ENCODE measurements around the gene ETNK2. TPM values are rescaled to one million over a fixed set of nuclear protein-coding genes. Genes with fewer than 3 reads are reported as not detected.

Gene ETNK2
- total RNA-seq, 8 experiments from 2014 or later, result 5.0 to 43.5 (median 29.9) TPM

DNA sequence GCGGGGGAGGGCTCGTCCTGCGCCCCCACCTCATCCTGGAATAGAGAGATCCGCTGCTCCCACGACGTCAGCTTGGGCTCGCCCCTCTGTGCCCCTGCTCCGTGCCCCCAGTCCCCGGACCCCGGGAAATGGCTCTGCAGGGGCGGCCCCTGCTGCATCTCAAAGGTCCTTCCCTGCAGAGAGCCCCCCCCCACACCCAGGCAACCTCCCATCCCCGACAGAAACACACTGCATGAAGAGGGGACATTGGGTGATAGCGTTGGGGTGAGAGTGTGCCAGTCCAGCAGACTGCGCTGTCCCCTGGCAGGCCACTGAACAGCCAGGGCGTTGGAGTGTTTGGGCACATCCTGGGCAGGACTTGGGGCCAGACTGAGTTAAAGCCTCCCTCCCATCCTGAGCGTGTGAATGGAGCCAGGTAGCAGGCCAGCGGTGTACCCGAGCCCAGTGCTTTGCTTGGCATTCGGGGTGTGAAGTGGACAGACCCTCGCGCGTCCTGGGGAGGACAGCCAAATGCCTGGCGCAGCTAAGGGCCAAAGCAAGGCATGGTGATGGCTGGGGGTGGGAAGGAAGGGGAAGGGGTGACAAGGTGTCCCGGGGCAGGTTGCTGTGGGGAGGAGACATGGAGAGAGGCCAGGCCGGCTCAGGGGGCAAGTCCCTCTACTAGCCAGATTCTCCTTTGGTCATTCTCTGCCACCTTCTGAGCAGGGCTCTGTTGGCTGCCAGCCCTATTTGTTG lies 633 bp upstream of the ETNK2 start:
- H3K4me3 ChIP-seq, result peak overlapping the region; percentile 46 to 65 (median 55)
- peak in 2 of 8 experiments; percentile 18 to 21 for ATAC-seq (replicated peaks in 6 of 8)
- peaks cover 17 to 31% of the 10 kb centered on the region in 2 donors for H3K4me1 ChIP-seq (replicated peaks in 1 of 2)
- 20 to 33% methylated on average over 1 to 3 of the region's 25 CpGs; no CpG with 5 or more reads in 8 of the 10 experiments for WGBS, 10 experiments
- in situ Hi-C loops (cut with MboI; ENCODE audit: low pct_unique_long_range_greater_than_20kb in 2 of 9, low sequenced_read_pairs in 9 of 9, unreplicated experiment in 9 of 9), result loop anchor here in 6 of 9 experiments (25.0 kb wide), 2 partner anchors 210 to 360 kb away; partner anchors contain the start of genes PLEKHA6 (in 6 of the 6) and MDM4 (in 1 of the 6)
- H3K27ac ChIP-seq, result peak overlapping the region; percentile 33 to 59

DNA sequence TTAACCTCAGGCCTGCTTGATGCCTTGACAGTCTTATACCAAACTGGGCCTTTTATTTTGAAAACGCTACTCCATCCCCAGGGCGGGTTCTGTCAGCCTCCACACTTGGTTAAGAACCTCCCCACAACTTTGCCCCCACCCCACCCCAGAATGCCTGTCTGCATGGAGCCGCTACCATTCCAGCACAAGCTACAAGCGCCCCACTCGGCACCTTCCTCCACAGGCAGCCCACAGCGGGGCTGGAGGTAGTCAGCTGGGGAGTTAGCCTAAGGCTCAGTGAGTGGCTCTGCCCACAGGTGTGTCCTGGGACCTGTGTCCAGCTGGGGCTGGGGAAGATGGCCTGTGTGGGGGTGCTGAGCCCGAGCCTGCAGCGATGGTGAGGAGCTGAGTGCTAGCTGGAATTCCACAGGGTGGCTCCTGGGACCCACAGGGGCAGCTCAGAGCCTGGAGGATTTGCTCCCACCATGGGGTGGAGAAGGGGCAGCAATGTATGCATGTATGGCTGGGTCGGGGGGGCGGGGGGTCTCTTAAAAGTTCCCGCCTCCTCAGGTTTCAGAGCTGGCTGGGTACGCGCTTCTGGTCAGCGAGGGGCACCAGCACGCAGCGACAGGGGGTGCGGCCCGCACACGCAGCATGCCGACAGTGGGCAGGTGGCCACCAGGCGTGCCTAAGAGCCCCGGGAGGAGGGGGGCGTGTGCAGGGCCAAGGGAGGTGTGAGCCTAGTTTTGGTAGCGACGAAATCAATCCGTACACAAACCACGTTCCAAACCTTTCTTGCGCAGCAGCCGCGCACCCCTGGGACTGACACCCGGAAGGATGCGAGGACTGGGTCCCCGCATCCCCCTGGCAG lies 917 bp downstream of the ETNK2 start:
- in situ Hi-C loops (cut with MboI; ENCODE audit: low pct_unique_long_range_greater_than_20kb in 2 of 9, low sequenced_read_pairs in 9 of 9, unreplicated experiment in 9 of 9), result loop anchor here in 6 of 9 experiments (25.0 kb wide), 2 partner anchors 211 to 361 kb away; partner anchors contain the start of genes PLEKHA6 (in 6 of the 6) and MDM4 (in 1 of the 6)
- WGBS, 10 experiments, result 0 to 83% (median 33%) methylated on average over 1 to 5 of the region's 33 CpGs; no CpG with 5 or more reads in 4 of the 10 experiments
- ATAC-seq (replicated peaks in 6 of 8), result peak; percentile 4 to 47 (median 15)
- peaks cover 17 to 33% of the 10 kb centered on the region in 2 donors for H3K4me1 ChIP-seq (replicated peaks in 1 of 2)
- H3K27ac ChIP-seq, result peak overlapping the region in 1 of 2 donors; percentile 59
- peak overlapping the region; percentile 46 to 65 (median 55) for H3K4me3 ChIP-seq

DNA sequence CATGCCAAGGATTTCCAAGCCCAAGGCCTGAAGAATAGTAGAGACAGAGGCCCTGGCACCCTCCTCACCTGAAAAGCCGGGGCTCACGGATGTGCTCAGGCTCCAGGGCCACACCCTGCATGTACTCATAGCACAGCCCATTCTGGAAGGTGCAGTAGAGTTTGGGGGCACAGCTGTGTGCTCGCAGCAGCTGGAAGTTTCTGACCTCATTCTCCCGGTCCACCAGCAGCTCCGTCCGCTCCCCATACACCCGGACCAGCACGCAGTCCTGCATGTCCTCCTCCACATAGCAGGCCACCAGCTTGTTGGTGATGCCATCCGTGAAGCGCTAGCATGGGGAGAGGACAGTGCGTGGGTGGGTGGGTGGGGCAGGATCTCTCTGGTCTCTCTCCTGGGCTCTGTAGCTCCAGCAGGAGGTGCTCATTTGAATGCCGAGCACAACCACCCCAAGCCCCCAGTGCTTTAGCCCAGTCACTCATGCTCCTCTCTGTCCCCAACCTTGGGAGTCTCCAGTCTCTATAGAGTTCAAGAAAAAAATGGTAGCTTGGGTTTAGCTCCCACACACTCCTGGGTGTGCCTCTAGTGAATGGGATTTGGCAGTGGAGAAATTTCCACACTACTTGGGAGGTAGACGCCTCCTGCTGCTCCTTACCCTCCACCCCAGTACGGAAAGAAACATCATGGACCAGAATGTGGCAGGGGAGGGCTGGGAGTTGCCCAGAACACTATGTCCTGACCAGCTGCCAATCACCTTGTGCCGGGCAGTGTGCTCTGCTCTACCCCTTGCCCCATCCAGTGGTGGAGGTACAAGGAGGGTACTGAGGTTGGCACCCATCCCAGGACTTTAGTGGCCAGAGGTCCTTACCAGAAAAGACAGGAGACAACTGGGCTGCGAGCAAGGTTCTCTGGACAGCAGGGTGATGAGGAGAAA lies 1.9 kb downstream of the ETNK2 start:
- ATAC-seq (replicated peaks in 6 of 8), result peak in 2 of 8 experiments; percentile 4 to 10
- Histone ChIP-seq H3K27ac (no peak overlapping the region), H3K4me1 (replicated peaks in 1 of 2) (peaks cover 17 to 33% of the 10 kb centered on the region in 2 donors), H3K4me3 (no peak overlapping the region)
- in situ Hi-C loops (cut with MboI; ENCODE audit: low pct_unique_long_range_greater_than_20kb in 2 of 9, low sequenced_read_pairs in 9 of 9, unreplicated experiment in 9 of 9), result loop anchor here in 6 of 9 experiments (25.0 kb wide), 3 partner anchors 212 to 663 kb away; partner anchors contain the start of genes PLEKHA6 (in 6 of the 6), MDM4 (in 1 of the 6), OPTC (in 1 of the 6) and PRELP (in 1 of the 6)
- WGBS, 10 experiments, result 0 to 100% (median 87%) methylated on average over 2 to 12 of the region's 16 CpGs; no CpG with 5 or more reads in 4 of the 10 experiments

DNA sequence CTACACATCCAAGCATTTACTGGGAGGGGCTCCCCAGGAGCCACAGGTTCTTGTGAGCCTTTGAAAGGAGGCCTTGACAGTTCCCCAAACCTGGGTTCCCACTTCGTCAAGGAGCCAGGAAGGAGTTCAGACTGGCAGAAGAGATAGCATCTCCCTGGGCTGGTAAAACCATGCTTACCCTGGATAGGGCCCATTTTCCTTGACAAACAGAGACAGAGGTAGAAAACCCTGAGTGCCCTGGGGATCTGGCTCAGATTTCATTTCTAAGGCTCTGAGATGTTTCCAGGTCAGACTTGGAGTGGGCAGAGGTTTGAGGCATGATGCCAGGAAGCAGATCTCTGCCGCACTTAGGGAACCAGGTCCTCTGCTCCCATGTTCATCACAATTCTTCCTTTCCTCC lies 2.7 kb downstream of the ETNK2 start:
- Histone ChIP-seq H3K4me1 (replicated peaks in 1 of 2) (peaks cover 17 to 33% of the 10 kb centered on the region in 2 donors), H3K27ac (no peak overlapping the region), H3K4me3 (no peak overlapping the region)
- in situ Hi-C loops (cut with MboI; ENCODE audit: low pct_unique_long_range_greater_than_20kb in 2 of 9, low sequenced_read_pairs in 9 of 9, unreplicated experiment in 9 of 9), result loop anchor here in 1 of 9 experiments (25.0 kb wide), 1 partner anchor 662 kb away; the partner anchor contains the start of genes OPTC and PRELP
- WGBS, 10 experiments, result 63 to 100% (median 91%) methylated on average over 1 to 2 of the region's 2 CpGs; no CpG with 5 or more reads in 6 of the 10 experiments
- ATAC-seq (replicated peaks in 6 of 8), result no peak

DNA sequence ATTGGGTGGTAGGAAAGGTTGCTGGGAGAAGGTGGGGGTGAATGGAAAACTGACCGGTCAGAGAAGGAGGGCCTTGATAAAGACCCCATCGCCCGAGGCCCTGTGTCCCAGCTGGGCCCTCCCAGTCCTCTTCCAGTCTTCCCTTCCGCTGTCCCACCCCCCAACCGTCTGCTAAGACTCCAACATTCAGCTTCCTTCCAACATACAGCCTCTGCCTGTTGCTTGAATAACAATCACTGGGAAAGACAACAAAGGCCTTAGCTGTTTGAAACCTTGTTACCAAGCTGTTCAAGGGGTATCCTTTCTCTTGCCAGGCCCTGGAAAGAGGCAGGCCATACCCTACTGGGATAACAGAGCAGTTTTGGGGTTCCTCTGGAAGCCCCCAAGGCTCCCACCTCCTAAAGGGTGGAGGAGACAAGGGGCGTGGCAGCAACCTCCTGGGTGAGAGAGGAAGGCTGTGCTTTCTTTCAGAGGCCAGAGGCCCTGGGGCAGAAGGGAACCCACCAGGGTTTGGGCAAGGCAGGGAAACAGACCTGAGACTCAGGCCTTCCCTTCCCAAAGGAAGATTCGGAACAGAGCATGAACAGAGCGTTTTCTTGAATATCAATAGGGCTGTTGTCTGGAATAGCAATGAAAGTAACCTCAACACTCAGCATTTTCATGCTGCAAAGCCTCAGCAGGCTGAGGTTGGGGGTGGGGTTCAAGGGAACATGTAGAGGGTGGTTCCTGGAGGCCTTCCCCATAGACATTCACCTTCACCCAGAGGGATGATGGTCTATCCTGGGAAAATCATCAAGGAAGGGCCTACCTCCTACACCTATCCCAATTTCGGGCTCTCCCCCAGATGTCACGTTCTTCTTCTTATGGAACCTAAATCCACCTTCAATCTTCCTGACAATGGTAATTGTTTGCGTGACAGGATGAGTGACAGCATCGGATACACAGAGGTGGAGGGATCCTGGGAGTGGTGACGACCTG lies 4.1 kb downstream of the ETNK2 start:
- peaks cover 12 to 30% of the 10 kb centered on the region in 2 donors for H3K4me1 ChIP-seq (replicated peaks in 1 of 2)
- no peak overlapping the region for H3K4me3 ChIP-seq
- WGBS, 10 experiments, result 25 to 90% (median 56%) methylated on average over 1 to 10 of the region's 13 CpGs; no CpG with 5 or more reads in 4 of the 10 experiments
- no peak for ATAC-seq (replicated peaks in 6 of 8)
- in situ Hi-C loops (cut with MboI; ENCODE audit: low pct_unique_long_range_greater_than_20kb in 2 of 9, low sequenced_read_pairs in 9 of 9, unreplicated experiment in 9 of 9), result loop anchor here in 1 of 9 experiments (25.0 kb wide), 1 partner anchor 660 kb away; the partner anchor contains the start of genes OPTC and PRELP
- H3K27ac ChIP-seq, result no peak overlapping the region

DNA sequence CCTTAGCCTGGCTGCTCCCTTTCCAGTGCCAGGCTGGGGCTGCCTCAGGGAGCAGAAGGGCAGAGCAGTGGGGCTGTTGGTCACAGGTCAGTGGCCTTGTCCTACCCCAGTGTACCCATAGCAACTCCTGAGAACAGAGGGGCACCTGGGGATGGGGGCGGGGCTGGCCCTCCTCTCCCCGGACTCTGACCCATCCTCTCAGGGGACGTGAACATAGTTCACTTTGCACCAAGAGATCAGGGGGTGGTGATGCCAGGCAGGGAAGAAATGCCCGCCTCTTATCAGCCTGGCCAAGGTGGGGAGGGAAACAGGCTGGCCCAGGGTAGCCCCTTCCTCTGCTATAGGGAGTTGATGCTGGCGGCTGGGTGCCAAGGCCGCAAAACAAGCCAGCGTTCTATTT lies 4.9 kb downstream of the ETNK2 start:
- no peak overlapping the region for H3K27ac ChIP-seq
- 40 to 71% (median 64%) methylated on average over 1 to 6 of the region's 7 CpGs; no CpG with 5 or more reads in 6 of the 10 experiments for WGBS, 10 experiments
- peaks cover 10 to 26% of the 10 kb centered on the region in 2 donors for H3K4me1 ChIP-seq (replicated peaks in 1 of 2)
- H3K4me3 ChIP-seq, result no peak overlapping the region
- in situ Hi-C loops (cut with MboI; ENCODE audit: low pct_unique_long_range_greater_than_20kb in 2 of 9, low sequenced_read_pairs in 9 of 9, unreplicated experiment in 9 of 9), result loop anchor here in 1 of 9 experiments (25.0 kb wide), 1 partner anchor 660 kb away; the partner anchor contains the start of genes OPTC and PRELP
- ATAC-seq (replicated peaks in 6 of 8), result no peak

DNA sequence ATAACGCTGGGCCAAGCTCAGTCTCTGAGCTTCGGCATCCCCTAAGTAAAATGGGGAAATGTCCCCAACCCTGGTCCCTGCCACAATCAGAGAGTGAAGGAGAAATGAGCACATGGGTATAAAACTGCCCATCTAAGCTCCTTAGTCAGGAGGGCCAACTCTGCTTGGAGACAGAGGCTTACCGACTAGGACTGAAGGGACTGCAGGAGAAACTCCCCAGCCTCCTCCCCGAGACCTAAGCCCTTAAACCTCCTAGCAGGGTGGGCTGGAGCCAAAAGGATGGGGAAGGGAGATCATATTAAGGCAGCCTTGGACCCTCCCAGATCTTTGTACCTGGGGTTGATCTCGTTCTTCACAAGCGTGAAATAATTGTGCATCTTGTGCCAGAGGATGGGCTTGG lies 5.5 kb downstream of the ETNK2 start:
- in situ Hi-C loops (cut with MboI; ENCODE audit: low pct_unique_long_range_greater_than_20kb in 2 of 9, low sequenced_read_pairs in 9 of 9, unreplicated experiment in 9 of 9), result loop anchor here in 1 of 9 experiments (25.0 kb wide), 1 partner anchor 659 kb away; the partner anchor contains the start of genes OPTC and PRELP
- Histone ChIP-seq H3K4me1 (replicated peaks in 1 of 2) (peaks cover 10 to 26% of the 10 kb centered on the region in 2 donors), H3K4me3 (no peak overlapping the region), H3K27ac (no peak overlapping the region)
- WGBS, 10 experiments, result 67 to 100% (median 91%) methylated on average over 1 to 6 of the region's 6 CpGs; no CpG with 5 or more reads in 3 of the 10 experiments
- no peak for ATAC-seq (replicated peaks in 6 of 8)

DNA sequence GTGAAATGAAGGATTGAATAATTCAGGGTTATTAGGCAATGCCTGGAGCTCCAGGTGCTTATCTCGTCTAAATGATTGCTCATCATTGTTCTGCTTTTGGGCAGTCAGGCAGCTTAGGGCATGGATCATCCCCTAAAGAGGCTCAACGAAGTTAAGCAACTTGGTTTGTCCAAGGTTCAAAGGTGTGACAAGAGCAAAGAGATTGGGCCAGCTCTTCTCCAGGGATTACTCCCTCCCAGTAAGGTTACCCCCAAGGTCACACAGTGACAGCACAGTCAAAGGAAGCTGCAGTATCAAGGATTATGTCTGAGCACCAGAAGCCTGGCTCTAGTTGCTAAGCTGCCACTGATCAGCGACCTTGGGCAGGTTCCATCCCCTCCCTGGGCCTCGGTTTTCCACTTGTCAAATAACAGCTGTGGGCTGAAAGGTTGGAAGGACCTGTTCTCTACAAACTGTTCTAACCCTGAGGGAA lies 6.8 kb downstream of the ETNK2 start:
- in situ Hi-C loops (cut with MboI; ENCODE audit: low pct_unique_long_range_greater_than_20kb in 2 of 9, low sequenced_read_pairs in 9 of 9, unreplicated experiment in 9 of 9), result loop anchor here in 1 of 9 experiments (25.0 kb wide), 1 partner anchor 658 kb away; the partner anchor contains the start of genes OPTC and PRELP
- WGBS, 10 experiments, result 29 to 91% (median 60%) methylated on average over 1 to 4 of the region's 4 CpGs; no CpG with 5 or more reads in 1 of the 10 experiments
- ATAC-seq (replicated peaks in 6 of 8), result no peak
- H3K4me1 ChIP-seq (replicated peaks in 1 of 2), result peaks cover 3 to 18% of the 10 kb centered on the region in 2 donors
- no peak overlapping the region for H3K4me3 ChIP-seq
- H3K27ac ChIP-seq, result no peak overlapping the region

DNA sequence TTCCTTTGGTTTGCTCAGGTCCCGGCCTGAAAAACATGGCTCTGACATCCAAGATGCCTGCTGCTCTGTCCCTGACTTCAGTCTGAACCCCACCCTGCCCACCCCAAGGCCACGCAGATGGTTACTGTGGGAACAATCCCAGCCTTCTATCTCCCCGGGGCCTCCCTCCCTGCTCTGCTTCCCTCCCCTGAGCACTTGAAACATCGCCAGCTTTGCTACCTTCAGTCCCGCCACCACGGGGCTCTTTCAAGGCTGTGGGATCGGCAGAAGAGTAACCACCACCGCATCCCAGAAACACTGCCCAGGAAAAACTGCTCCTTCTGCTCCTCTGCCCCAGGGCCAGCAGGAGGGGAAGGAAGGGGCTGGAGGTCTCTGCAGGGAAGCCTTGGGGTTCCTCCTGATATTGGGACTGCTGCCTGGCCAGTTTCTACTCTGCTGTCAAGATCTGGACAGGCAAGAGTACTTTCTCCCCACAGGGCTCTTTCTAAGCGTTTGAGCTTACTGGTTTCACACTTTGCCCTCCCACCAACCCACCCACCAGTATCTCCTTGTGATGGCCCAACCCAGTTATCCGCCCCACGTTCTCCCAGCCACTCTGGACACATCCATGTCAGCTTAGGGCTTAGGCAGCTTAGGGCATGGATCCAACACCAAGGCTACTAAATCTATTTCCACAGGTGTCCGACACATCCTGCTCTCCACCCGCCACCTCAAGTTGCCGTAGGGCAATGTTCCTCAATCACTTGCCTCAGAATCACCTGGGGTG lies 8.4 kb downstream of the ETNK2 start:
- in situ Hi-C loops (cut with MboI; ENCODE audit: low pct_unique_long_range_greater_than_20kb in 2 of 9, low sequenced_read_pairs in 9 of 9, unreplicated experiment in 9 of 9), result loop anchor here in 1 of 9 experiments (25.0 kb wide), 1 partner anchor 656 kb away; the partner anchor contains the start of genes OPTC and PRELP
- ATAC-seq (replicated peaks in 6 of 8), result peak in 1 of 8 experiments; percentile 18
- Histone ChIP-seq H3K4me1 (replicated peaks in 1 of 2) (peaks cover 3 to 12% of the 10 kb centered on the region in 2 donors), H3K27ac (no peak overlapping the region), H3K4me3 (no peak overlapping the region)
- 0 to 100% (median 86%) methylated on average over 1 to 13 of the region's 14 CpGs; no CpG with 5 or more reads in 2 of the 10 experiments for WGBS, 10 experiments
